ENCODE results near the gene POLR3K.
A peak's percentile ranks its signal among the peaks of the same experiment; 100 is the strongest.

POLR3K gene

GRCh38 chr16:74747-75334, 21.4 kb upstream of the POLR3K start:
- no peak for DNase-seq (ENCODE audit: insufficient read length, low spot score)

GRCh38 chr16:74051-74746, 20.8 kb upstream of the POLR3K start:
- TF ChIP-seq POLR2A (IDR thresholded peaks at IDR 0.05; ENCODE audit: low read depth, low read length) = no peak
- TF ChIP-seq PAX5 (IDR thresholded peaks at IDR 0.05; ENCODE audit: insufficient read depth, low read length, severe bottlenecking) = no peak
- TF ChIP-seq POLR2AphosphoS5 (IDR thresholded peaks at IDR 0.05; ENCODE audit: low read depth, low read length) = no peak
- no peak for TF ChIP-seq POU2F2 (IDR thresholded peaks at IDR 0.05; ENCODE audit: low read depth, low read length)
- no peak for TF ChIP-seq TAF1 (IDR thresholded peaks at IDR 0.05; ENCODE audit: low read depth, low read length)
- no peak for TF ChIP-seq SPI1 (IDR thresholded peaks at IDR 0.05; ENCODE audit: low read depth, low read length)
- no peak for DNase-seq (ENCODE audit: insufficient read length, low spot score)
- no peak for FAIRE-seq

More at GRCh38 chr16:74747-75334, 21.4 kb upstream of the POLR3K start:
- TF ChIP-seq PAX5 (IDR thresholded peaks at IDR 0.05; ENCODE audit: insufficient read depth, low read length, severe bottlenecking) (no peak), POLR2AphosphoS5 (IDR thresholded peaks at IDR 0.05; ENCODE audit: low read depth, low read length) (no peak), POLR2A (IDR thresholded peaks at IDR 0.05; ENCODE audit: low read depth, low read length) (no peak), SPI1 (IDR thresholded peaks at IDR 0.05; ENCODE audit: low read depth, low read length) (no peak), POU2F2 (IDR thresholded peaks at IDR 0.05; ENCODE audit: low read depth, low read length) (no peak), TAF1 (IDR thresholded peaks at IDR 0.05; ENCODE audit: low read depth, low read length) (no peak)
- no peak for FAIRE-seq

GRCh38 chr16:72561-73548, 19.4 kb upstream of the POLR3K start, which contains the start of gene RHBDF1:
Gene RHBDF1, minus strand, starts transcription at chr16:72631. Its CDS starts 7,616 bp downstream, at chr16:65015.
- DNase-seq (ENCODE audit: insufficient read length, low spot score) (no peak), FAIRE-seq (peak; percentile 87)
- TF ChIP-seq SPI1 (IDR thresholded peaks at IDR 0.05; ENCODE audit: low read depth, low read length) = no peak
- no peak for TF ChIP-seq POLR2AphosphoS5 (IDR thresholded peaks at IDR 0.05; ENCODE audit: low read depth, low read length)
- TF ChIP-seq POU2F2 (IDR thresholded peaks at IDR 0.05; ENCODE audit: low read depth, low read length) = no peak
- TF ChIP-seq TAF1 (IDR thresholded peaks at IDR 0.05; ENCODE audit: low read depth, low read length) = no peak
- TF ChIP-seq PAX5 (IDR thresholded peaks at IDR 0.05; ENCODE audit: insufficient read depth, low read length, severe bottlenecking) = no peak
- TF ChIP-seq POLR2A (IDR thresholded peaks at IDR 0.05; ENCODE audit: low read depth, low read length) = no peak

GRCh38 chr16:71540-72401, 18.4 kb upstream of the POLR3K start:
- no peak for FAIRE-seq
- no peak for DNase-seq (ENCODE audit: insufficient read length, low spot score)
- no peak for TF ChIP-seq PAX5 (IDR thresholded peaks at IDR 0.05; ENCODE audit: insufficient read depth, low read length, severe bottlenecking)
- TF ChIP-seq POLR2AphosphoS5 (IDR thresholded peaks at IDR 0.05; ENCODE audit: low read depth, low read length) = no peak
- no peak for TF ChIP-seq POLR2A (IDR thresholded peaks at IDR 0.05; ENCODE audit: low read depth, low read length)
- TF ChIP-seq POU2F2 (IDR thresholded peaks at IDR 0.05; ENCODE audit: low read depth, low read length) = no peak
- TF ChIP-seq SPI1 (IDR thresholded peaks at IDR 0.05; ENCODE audit: low read depth, low read length) = no peak
- no peak for TF ChIP-seq TAF1 (IDR thresholded peaks at IDR 0.05; ENCODE audit: low read depth, low read length)

DNA sequence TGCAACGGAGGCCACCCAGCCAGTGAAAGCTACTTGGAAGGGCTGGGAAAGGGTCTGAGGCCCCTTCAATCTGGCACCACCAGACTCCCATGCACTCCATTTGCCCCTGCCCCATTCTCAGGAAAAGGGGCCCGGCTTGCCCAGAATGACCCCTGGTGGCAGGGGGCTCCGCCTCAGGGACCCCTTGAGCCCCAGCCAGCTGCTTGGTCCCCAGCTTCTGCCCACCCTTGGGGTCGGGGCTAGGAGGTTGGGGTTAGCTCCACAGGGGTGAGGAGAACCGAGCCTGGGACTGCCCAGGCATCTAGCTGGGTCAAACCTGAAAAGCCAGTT, 17.8 kb upstream of the POLR3K start:
- FAIRE-seq = no peak
- TF ChIP-seq TAF1 (IDR thresholded peaks at IDR 0.05; ENCODE audit: low read depth, low read length) (no peak), POU2F2 (IDR thresholded peaks at IDR 0.05; ENCODE audit: low read depth, low read length) (no peak), SPI1 (IDR thresholded peaks at IDR 0.05; ENCODE audit: low read depth, low read length) (no peak), POLR2AphosphoS5 (IDR thresholded peaks at IDR 0.05; ENCODE audit: low read depth, low read length) (no peak), PAX5 (IDR thresholded peaks at IDR 0.05; ENCODE audit: insufficient read depth, low read length, severe bottlenecking) (no peak), POLR2A (IDR thresholded peaks at IDR 0.05; ENCODE audit: low read depth, low read length) (no peak)

DNA sequence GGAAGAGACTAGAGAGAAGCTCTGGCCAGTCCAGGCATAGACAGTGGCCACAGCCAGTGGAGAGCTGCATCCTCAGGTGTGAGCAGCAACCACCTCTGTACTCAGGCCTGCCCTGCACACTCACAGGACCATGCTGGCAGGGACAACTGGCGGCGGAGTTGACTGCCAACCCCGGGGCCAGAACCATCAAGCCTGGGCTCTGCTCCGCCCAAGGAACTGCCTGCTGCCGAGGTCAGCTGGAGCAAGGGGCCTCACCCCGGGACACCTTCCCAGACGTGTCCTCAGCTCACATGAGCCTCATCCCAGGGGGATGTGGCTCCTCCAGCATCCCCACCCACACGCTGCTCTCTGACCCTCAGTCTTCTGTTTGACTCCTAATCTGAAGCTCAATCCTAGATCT, 15.8 kb upstream of the POLR3K start:
- DNase-seq (ENCODE audit: insufficient read length, low spot score) = no peak
- TF ChIP-seq POLR2AphosphoS5 (IDR thresholded peaks at IDR 0.05; ENCODE audit: low read depth, low read length) (no peak), PAX5 (IDR thresholded peaks at IDR 0.05; ENCODE audit: insufficient read depth, low read length, severe bottlenecking) (no peak), POU2F2 (IDR thresholded peaks at IDR 0.05; ENCODE audit: low read depth, low read length) (no peak), TAF1 (IDR thresholded peaks at IDR 0.05; ENCODE audit: low read depth, low read length) (no peak), POLR2A (IDR thresholded peaks at IDR 0.05; ENCODE audit: low read depth, low read length) (no peak), SPI1 (IDR thresholded peaks at IDR 0.05; ENCODE audit: low read depth, low read length) (no peak)
- no peak for FAIRE-seq

More for the DNA sequence above, 17.8 kb upstream of the POLR3K start:
- DNase-seq (ENCODE audit: insufficient read length, low spot score) = no peak

GRCh38 chr16:67884-68789, 14.7 kb upstream of the POLR3K start:
- no peak for FAIRE-seq
- DNase-seq (ENCODE audit: insufficient read length, low spot score) = no peak
- TF ChIP-seq PAX5 (IDR thresholded peaks at IDR 0.05; ENCODE audit: insufficient read depth, low read length, severe bottlenecking) (no peak), SPI1 (IDR thresholded peaks at IDR 0.05; ENCODE audit: low read depth, low read length) (no peak), POLR2A (IDR thresholded peaks at IDR 0.05; ENCODE audit: low read depth, low read length) (no peak), POU2F2 (IDR thresholded peaks at IDR 0.05; ENCODE audit: low read depth, low read length) (no peak), POLR2AphosphoS5 (IDR thresholded peaks at IDR 0.05; ENCODE audit: low read depth, low read length) (no peak), TAF1 (IDR thresholded peaks at IDR 0.05; ENCODE audit: low read depth, low read length) (no peak)

Data from GM12891 (cell line).